Thyroid gland (tissue), 4 donors: ENCODE results near the gene NRM. TPM values are rescaled to one million over a fixed set of nuclear protein-coding genes. Genes with fewer than 3 reads are reported as not detected.

Experiments used
- DNase-seq, 2 donors: peaks; one replicate each; pipeline ENCODE4 v3.0.0-alpha.2; 2019
- H3K27ac ChIP-seq, 3 donors: fragments of 200-600 bp; sonication (generic); 1 replicate in 2 of 3; 2 replicates in 1 of 3; pipeline ENCODE4 v1.5.1; 2016 to 2019; ENCODE audit warnings: mild to moderate bottlenecking in 1 of 3, moderate library complexity in 1 of 3
- H3K27me3 ChIP-seq: fragments of 200-600 bp; sonication (generic); one replicate; pipeline ENCODE4 v1.5.1; 2019
- H3K36me3 ChIP-seq, 2 donors: fragments of 200-600 bp; sonication (generic); one replicate each; pipeline ENCODE4 v1.5.1; 2016 to 2019
- H3K4me1 ChIP-seq, 2 donors: fragments of 200-600 bp; sonication (generic); one replicate each; pipeline ENCODE4 v1.5.1; 2017 to 2019
- H3K4me3 ChIP-seq, 3 donors: fragments of 200-600 bp; sonication (generic); replicated peaks in 1 of 3; 1 replicate in 2 of 3; 2 replicates in 1 of 3; pipeline ENCODE4 v1.5.1; 2016; ENCODE audit warnings: mild to moderate bottlenecking in 1 of 3
- H3K9me3 ChIP-seq: fragments of 200-600 bp; sonication (generic); one replicate; pipeline ENCODE4 v1.5.1; 2017
- POLR2A ChIP-seq, 2 donors: fragments of 450-650 bp; IDR thresholded peaks; one replicate each; pipeline ENCODE4 v1.6.1; 2017; ENCODE audit warnings: antibody characterized with exemption in 2 of 2, mild to moderate bottlenecking in 2 of 2, moderate library complexity in 1 of 2
- WGBS, 2 donors: methylation state at CpG; one replicate each; pipeline ENCODE4 v1.1.5; 2017; 5-methylcytosine and 5-hydroxymethylcytosine counted together
- intact Hi-C: fragments of 100-400 bp; cut with DNase I; formaldehyde crosslinking; loops from one replicate; pipeline ENCODE4 v1.15.1; 2023
- total RNA-seq, 4 donors: library from RNA; depleted of rRNA; stranded (reverse); fragments of >200 nt; gene quantifications; one replicate each; pipeline ENCODE4 v1.2.3, GENCODE V29; 2016
- TF ChIP-seq, protein P1 (sequence below), 6 experiments: fragments of 200-600 bp in 3 of 6; fragments of 450-650 bp in 3 of 6; sonication (generic) in 3 of 6; IDR thresholded peaks; one replicate each; pipeline ENCODE4 v1.5.1; 2016 to 2019; ENCODE audit warnings: antibody characterized with exemption in 6 of 6, mild to moderate bottlenecking in 2 of 6, inconsistent platforms in 1 of 6, moderate library complexity in 1 of 6

Gene NRM
- total RNA-seq, 4 donors from 2014 or later, result 3.5 to 8.3 (median 5.7) TPM

DNA sequence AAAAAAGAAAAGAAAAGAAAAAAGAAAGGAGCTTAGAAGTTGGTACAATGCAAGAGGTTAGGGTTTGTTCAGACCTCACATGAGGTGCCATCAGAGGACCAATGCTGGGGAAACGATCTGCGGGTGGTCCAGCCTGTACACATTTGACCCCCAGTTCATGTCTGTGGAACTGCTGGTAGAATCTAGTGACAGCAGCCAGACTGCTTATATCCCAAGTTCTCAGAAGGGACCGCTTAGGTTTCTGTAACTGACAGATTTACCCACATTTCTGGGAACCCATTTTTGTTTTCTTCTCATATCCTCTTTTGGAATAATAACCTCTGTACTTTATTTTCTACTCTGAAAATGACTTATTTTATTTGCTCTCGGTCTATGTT, 9.0 kb downstream of the NRM start:
- H3K4me1 ChIP-seq, result peaks cover 10 to 38% of the 10 kb centered on the region in 2 donors
- peaks cover 6 to 9% of the 10 kb centered on the region in 2 donors for H3K36me3 ChIP-seq
- no peak for DNase-seq
- TF ChIP-seq, protein P1, sequence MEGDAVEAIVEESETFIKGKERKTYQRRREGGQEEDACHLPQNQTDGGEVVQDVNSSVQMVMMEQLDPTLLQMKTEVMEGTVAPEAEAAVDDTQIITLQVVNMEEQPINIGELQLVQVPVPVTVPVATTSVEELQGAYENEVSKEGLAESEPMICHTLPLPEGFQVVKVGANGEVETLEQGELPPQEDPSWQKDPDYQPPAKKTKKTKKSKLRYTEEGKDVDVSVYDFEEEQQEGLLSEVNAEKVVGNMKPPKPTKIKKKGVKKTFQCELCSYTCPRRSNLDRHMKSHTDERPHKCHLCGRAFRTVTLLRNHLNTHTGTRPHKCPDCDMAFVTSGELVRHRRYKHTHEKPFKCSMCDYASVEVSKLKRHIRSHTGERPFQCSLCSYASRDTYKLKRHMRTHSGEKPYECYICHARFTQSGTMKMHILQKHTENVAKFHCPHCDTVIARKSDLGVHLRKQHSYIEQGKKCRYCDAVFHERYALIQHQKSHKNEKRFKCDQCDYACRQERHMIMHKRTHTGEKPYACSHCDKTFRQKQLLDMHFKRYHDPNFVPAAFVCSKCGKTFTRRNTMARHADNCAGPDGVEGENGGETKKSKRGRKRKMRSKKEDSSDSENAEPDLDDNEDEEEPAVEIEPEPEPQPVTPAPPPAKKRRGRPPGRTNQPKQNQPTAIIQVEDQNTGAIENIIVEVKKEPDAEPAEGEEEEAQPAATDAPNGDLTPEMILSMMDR (IDR thresholded peaks at IDR 0.05), result no peak
- no peak for TF ChIP-seq POLR2A (IDR thresholded peaks at IDR 0.05)
- intact Hi-C loops, result no loop called here
- H3K27me3 ChIP-seq, result no peaks in the 10 kb centered on the region
- no peaks in the 10 kb centered on the region for H3K9me3 ChIP-seq
- H3K4me3 ChIP-seq, result no peak overlapping the region
- H3K27ac ChIP-seq, result peak overlapping the region in 2 of 3 donors; percentile 93 to 98
- 61 to 75% methylated on average over 4 of the region's 4 CpGs for WGBS, 2 donors

DNA sequence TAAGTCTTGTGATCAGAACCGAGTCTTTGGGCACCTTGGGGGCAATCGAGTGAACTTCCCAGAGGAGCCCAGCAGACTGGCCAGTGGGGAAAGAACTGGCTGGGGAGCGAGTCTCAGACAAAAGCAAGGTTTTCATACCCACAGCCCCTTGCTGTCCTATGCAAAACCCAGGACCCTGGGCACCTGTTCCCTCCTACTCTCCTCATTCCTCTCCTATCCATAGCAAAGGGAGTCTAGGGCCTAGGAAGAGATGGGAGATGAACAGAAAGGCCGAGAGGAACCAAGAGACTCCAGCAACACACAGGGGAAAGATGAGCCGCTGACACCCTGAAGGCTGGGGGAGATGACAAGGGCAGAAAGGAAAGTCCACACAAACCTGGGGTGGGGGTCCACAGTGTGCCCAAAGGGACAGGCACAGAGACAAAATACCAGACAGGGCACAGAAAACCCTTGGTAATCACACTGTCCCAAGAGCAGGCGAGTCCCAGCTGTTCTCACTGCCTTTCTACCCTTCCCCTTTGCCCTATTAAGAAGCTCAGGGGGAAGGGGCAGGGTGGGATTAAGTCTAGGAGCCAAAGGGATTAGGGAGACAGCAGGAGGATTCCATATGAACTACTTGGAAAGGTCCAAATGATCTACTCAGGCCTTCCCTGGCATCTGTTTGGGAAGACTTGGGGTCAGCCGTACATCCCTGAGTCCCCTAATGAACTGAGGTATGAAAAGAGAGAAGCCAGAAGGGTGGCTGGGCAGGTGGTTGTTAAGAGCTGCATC, 10.8 kb downstream of the NRM start:
- no peak for DNase-seq
- Histone ChIP-seq H3K4me3 (no peak overlapping the region), H3K9me3 (no peaks in the 10 kb centered on the region), H3K27ac (peak overlapping the region in 1 of 3 donors; percentile 28), H3K36me3 (peaks cover 16% of the 10 kb centered on the region in 2 donors), H3K27me3 (no peaks in the 10 kb centered on the region), H3K4me1 (peaks cover 10 to 34% of the 10 kb centered on the region in 2 donors)
- TF ChIP-seq, protein P1 (IDR thresholded peaks at IDR 0.05), result no peak
- TF ChIP-seq POLR2A (IDR thresholded peaks at IDR 0.05), result no peak
- WGBS, 2 donors, result 70 to 86% methylated on average over 7 of the region's 7 CpGs
- intact Hi-C loops, result loop anchor here (2.0 to 10.0 kb wide), 3 partner anchors 43 to 205 kb away; partner anchors contain the start of genes DDR1 and HLA-E

DNA sequence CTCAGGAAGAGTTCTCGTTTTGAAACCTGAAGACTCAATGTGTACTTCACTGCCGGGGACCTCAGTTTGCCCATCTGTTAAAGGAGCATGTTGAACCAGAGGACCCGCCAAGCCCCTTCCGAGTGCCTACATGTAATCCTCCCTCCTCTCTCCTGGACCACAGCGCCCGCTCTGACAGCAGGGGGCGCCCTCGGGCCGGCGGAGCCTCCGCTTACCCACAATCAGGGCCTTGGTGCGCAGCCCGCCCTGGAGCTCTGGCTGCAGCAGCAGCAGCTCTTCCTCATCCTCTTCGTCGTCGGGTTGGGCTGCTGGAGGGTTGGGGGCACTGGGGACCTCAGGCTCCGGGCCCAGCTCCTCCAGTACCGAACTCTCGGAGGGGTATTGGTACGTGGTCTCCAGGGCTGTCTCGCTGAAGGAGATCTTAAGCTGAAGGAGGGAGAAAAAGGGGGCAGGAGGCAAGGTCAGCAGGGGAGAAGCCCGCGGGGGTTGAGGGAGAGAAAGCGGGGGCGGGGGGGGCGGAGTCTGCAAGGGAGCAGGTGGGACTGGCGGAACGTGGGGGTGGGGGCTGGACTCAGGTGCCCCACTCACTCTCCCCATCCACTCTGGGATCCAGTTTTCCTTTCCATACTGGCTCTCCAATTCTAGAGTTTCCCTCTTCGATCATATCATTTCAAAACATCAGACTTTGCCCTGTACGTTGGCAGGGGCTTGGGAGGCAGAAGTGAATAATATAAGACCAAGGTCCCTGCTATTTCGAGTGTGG, 11.6 kb downstream of the NRM start:
- Histone ChIP-seq H3K27ac (peak overlapping the region in 2 of 3 donors; percentile 24 to 28), H3K4me3 (no peak overlapping the region), H3K36me3 (peaks cover 16% of the 10 kb centered on the region in 2 donors), H3K9me3 (no peaks in the 10 kb centered on the region), H3K4me1 (peaks cover 4 to 36% of the 10 kb centered on the region in 2 donors), H3K27me3 (no peaks in the 10 kb centered on the region)
- intact Hi-C loops, result loop anchor here (2.0 to 10.0 kb wide), 3 partner anchors 44 to 206 kb away; partner anchors contain the start of genes DDR1 and HLA-E
- DNase-seq, result peak; percentile 83 to 88
- no peak for TF ChIP-seq POLR2A (IDR thresholded peaks at IDR 0.05)
- TF ChIP-seq, protein P1 (IDR thresholded peaks at IDR 0.05), result peak; percentile 90 to 97 (median 94)
- 20 to 27% methylated on average over 12 to 30 of the region's 31 CpGs for WGBS, 2 donors

DNA sequence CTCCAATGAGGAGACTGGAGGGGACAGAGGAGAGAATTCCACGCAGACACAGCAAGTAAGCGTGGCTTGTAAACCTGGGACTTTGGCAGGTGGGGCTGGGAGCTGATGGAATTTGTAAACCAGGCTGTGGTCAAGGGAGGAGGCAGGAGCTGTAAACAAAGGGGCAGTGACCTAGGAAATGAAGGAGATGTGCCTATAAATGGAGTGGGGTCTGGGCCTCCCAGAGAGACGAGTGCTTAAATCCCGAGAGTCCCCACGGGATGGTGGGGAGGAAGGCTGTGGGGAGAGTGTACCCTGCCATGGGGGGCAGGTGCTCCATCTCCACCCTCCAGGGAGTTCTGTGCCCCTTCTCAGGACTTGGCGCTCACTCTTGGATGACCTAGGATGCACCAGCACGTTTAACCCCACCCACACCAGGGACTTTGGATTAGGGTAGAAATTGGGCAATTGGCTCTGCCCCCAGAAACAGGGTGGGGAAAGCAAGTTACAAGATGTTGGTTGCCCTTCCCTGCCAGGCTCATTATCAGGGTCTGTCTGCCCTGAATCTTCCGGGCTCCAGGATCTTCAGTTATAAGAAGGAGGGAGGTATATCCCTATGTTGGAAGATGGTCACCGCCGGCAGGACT, 14.0 kb downstream of the NRM start:
- no peaks in the 10 kb centered on the region for H3K27me3 ChIP-seq
- no peak overlapping the region for H3K4me3 ChIP-seq
- peaks cover 5 to 33% of the 10 kb centered on the region in 2 donors for H3K4me1 ChIP-seq
- intact Hi-C loops, result loop anchor here (10.0 kb wide), 2 partner anchors 192 to 208 kb away; partner anchors contain the start of genes DDR1 and HLA-E
- WGBS, 2 donors, result 85 to 89% methylated on average over 9 to 10 of the region's 10 CpGs
- no peak overlapping the region for H3K27ac ChIP-seq
- no peaks in the 10 kb centered on the region for H3K9me3 ChIP-seq
- H3K36me3 ChIP-seq, result peaks cover 16% of the 10 kb centered on the region in 2 donors
- TF ChIP-seq POLR2A (IDR thresholded peaks at IDR 0.05), result no peak
- TF ChIP-seq, protein P1 (IDR thresholded peaks at IDR 0.05), result no peak
- DNase-seq, result no peak
